ENCODE data around the gene ALDH1L1.

ALDH1L1 gene

DNA sequence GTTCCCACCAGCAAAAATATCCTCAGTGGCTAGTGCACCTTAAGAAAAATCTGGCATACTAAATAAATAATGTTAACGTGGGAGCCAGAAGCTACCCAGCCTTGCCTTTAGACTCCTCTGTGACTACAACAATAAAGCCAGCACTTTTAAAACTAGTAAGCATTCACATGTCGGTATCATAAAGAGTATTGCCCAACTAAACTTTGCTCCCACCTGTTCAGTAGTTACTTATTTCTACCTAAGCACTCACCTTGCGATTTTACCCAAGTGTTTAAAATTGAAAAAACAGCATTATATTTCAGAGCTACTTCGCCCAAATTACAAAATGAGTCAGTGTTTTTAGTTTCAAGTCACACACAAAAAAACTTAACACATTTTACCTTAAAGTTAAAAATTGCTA lies 12.8 kb downstream of the ALDH1L1 start:
- no peaks in the 10 kb centered on the region for H3K36me3 Mint-ChIP-seq (ENCODE audit: low read depth)
- H3K4me1 Mint-ChIP-seq (ENCODE audit: low read depth) = peaks cover 3% of the 10 kb centered on the region
- no peak overlapping the region for H3K4me3 Mint-ChIP-seq
- no peak overlapping the region for H3K27ac Mint-ChIP-seq
- no peaks in the 10 kb centered on the region for H3K9me3 Mint-ChIP-seq
- H3K27me3 Mint-ChIP-seq = peaks cover 56% of the 10 kb centered on the region

DNA sequence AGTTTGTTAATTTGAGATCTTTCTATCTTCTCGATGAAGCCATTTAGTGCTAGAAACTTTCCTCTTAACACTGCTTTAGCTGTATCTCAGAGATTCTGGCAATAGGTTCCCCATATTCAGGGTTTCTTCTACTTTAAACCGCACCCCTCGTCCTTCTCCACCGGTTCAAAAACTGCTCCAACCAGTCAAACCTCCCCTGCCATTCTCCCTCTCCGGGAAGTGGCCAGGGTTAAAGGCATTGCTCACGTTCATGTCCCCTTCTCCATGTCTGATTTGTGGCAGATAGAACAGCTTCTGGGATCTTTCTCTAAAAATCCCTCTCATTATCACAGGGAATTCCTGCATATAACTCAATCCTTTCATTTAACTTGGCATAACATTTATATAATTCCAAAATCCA lies 14.4 kb downstream of the ALDH1L1 start:
- Mint-ChIP-seq H3K27me3 (peaks cover 45% of the 10 kb centered on the region), H3K4me3 (no peak overlapping the region), H3K4me1 (ENCODE audit: low read depth) (peaks cover 3% of the 10 kb centered on the region), H3K9me3 (no peaks in the 10 kb centered on the region), H3K27ac (no peak overlapping the region), H3K36me3 (ENCODE audit: low read depth) (no peaks in the 10 kb centered on the region)

DNA sequence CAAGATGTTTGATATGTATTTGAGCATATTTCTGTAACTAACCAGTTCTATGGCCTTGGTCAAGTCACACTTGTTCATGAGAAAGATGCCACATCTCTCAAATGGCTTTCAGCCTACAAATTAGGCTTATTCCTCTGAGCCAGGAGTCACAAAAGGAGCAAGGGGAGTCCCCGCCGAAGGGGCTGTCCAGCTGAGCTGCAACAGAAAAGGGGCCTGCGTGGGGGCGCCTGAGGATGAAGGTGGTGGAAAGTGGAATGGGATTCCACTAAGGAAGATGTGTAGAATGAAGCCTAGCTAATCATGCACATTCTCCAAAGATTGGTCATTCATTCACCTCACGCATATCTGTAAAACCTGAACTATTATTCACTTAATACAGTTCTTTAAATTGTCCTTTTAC lies 19.1 kb downstream of the ALDH1L1 start:
- peaks cover 25% of the 10 kb centered on the region for H3K27me3 Mint-ChIP-seq
- H3K4me3 Mint-ChIP-seq = no peak overlapping the region
- H3K4me1 Mint-ChIP-seq (ENCODE audit: low read depth) = peaks cover 3% of the 10 kb centered on the region
- H3K9me3 Mint-ChIP-seq = no peaks in the 10 kb centered on the region
- H3K36me3 Mint-ChIP-seq (ENCODE audit: low read depth) = no peaks in the 10 kb centered on the region
- H3K27ac Mint-ChIP-seq = no peak overlapping the region

DNA sequence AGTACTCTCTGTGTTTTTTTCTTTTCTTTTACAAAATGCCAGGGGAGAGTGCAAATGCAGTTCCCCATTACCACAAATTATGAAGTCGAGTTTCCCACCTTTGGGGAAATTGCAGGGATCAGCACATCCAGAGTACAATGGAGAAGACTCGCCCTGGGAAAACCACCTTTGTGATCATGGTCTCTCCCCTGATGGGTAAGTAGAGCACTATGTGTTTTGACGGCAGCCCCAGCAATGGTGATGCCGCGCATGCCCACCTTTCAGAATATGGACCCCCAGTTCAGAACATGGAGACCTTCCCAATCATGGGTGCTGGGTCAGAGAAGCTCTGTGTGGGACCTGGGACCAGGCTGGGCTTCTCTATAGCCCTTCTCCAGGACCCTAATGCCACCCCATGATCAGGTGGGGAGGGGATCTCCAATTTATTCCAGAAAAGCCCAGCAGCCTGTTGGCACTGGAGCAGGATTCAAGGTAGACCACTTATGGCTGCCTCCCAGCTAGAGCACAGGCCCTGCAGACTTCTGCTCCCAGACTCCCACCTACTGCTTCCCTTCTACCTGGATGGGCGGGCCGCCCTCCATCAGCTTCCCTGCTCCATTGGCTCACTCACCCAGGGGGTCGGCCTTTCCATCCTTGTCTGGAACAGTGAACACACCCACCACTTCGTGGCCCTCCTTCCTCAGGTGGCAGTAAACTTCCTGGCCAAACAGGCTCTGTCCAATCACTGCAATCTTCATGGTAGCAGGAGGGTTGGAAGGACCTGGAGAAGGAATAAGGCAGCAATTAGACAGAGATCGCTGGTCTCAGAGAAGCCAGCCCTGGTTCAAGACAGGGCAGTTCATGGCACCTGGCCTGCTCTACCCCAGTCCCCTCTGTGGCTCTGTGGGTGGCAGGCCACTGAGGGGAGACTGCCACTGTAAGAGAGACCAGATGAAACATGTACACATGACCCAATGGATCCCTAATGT lies 19.9 kb downstream of the ALDH1L1 start:
- Mint-ChIP-seq H3K4me3 (no peak overlapping the region), H3K27ac (no peak overlapping the region), H3K9me3 (no peaks in the 10 kb centered on the region), H3K4me1 (ENCODE audit: low read depth) (peaks cover 3% of the 10 kb centered on the region), H3K36me3 (ENCODE audit: low read depth) (no peaks in the 10 kb centered on the region), H3K27me3 (peaks cover 18% of the 10 kb centered on the region)

GRCh38 chr3:126159476-126159875 lies 20.9 kb downstream of the ALDH1L1 start:
- H3K4me3 Mint-ChIP-seq = no peak overlapping the region
- no peak overlapping the region for H3K27ac Mint-ChIP-seq
- peaks cover 8% of the 10 kb centered on the region for H3K27me3 Mint-ChIP-seq
- peaks cover 3% of the 10 kb centered on the region for H3K4me1 Mint-ChIP-seq (ENCODE audit: low read depth)
- H3K36me3 Mint-ChIP-seq (ENCODE audit: low read depth) = no peaks in the 10 kb centered on the region
- H3K9me3 Mint-ChIP-seq = no peaks in the 10 kb centered on the region

- no peak overlapping the region for H3K27ac Mint-ChIP-seq
- peaks cover 3% of the 10 kb centered on the region for H3K4me1 Mint-ChIP-seq (ENCODE audit: low read depth)
- H3K36me3 Mint-ChIP-seq (ENCODE audit: low read depth) = no peaks in the 10 kb centered on the region
- H3K4me3 Mint-ChIP-seq = no peak overlapping the region
- H3K27me3 Mint-ChIP-seq = peaks cover 3% of the 10 kb centered on the region
- H3K9me3 Mint-ChIP-seq = no peaks in the 10 kb centered on the region
These were observed 21.4 kb downstream of the ALDH1L1 start for GRCh38 chr3:126158912-126159454.

- no peaks in the 10 kb centered on the region for H3K9me3 Mint-ChIP-seq
- H3K4me3 Mint-ChIP-seq = no peak overlapping the region
- H3K4me1 Mint-ChIP-seq (ENCODE audit: low read depth) = peaks cover 2% of the 10 kb centered on the region
- H3K27ac Mint-ChIP-seq = no peak overlapping the region
- no peaks in the 10 kb centered on the region for H3K27me3 Mint-ChIP-seq
- H3K36me3 Mint-ChIP-seq (ENCODE audit: low read depth) = no peaks in the 10 kb centered on the region
These were observed 22.1 kb downstream of the ALDH1L1 start for GRCh38 chr3:126158016-126158911.

DNA sequence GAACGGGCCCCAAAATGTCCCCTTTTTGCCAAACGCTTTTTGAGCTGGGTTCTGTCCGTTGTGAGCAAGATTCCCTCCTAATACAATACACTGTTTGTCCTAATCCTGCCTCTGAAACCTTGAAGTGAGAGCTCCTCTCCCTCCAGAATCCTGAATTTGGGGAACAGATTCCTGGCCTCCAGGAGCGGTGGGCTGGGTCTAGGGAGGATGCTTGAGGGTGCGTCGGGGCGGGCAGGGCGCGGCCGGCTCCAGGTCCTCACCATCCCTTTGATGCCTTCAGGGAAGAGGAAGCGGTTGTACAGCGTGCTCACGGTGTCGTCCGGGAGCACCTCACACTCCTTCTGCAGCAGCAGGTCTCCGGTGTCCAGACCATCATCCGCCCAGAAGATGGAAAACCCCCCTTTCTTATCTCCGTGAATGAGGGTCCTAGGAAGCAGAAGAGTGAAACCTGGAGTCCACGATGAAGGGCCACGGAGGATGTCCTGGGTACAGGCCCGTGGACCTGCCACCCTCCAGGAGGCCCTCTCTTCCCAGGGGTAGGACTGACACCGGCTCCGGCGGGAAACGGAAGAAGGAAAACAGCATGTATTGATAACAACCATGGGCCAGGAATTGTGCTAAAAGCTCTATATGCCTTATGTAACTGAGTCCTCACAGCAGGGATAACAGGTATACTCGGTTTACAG lies 23.2 kb downstream of the ALDH1L1 start:
- Mint-ChIP-seq H3K27ac (no peak overlapping the region), H3K27me3 (no peaks in the 10 kb centered on the region), H3K36me3 (ENCODE audit: low read depth) (no peaks in the 10 kb centered on the region), H3K4me3 (no peak overlapping the region), H3K4me1 (ENCODE audit: low read depth) (no peaks in the 10 kb centered on the region), H3K9me3 (no peaks in the 10 kb centered on the region)

DNA sequence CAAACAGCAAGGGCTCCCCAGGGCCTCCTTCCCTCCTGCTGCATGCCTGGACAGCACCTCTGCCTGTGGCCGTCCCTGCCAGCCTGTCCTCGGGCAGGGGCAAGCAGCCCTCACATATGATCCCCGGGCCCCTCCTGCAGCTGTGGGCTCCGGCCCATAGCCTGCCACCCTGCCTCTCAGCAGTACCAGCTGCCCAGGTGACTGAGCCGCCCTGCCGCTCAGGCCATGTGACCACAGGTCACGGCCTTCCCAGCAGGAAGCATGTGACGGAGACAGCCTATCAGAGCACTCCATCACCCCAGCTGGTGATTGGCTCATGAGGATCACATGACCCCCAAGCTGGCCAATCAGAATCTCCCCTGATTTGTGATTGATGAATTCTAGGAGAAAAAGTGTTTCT lies 23.9 kb downstream of the ALDH1L1 start:
- H3K27ac Mint-ChIP-seq = no peak overlapping the region
- no peaks in the 10 kb centered on the region for H3K9me3 Mint-ChIP-seq
- no peaks in the 10 kb centered on the region for H3K27me3 Mint-ChIP-seq
- H3K4me3 Mint-ChIP-seq = no peak overlapping the region
- H3K4me1 Mint-ChIP-seq (ENCODE audit: low read depth) = no peaks in the 10 kb centered on the region
- no peaks in the 10 kb centered on the region for H3K36me3 Mint-ChIP-seq (ENCODE audit: low read depth)

DNA sequence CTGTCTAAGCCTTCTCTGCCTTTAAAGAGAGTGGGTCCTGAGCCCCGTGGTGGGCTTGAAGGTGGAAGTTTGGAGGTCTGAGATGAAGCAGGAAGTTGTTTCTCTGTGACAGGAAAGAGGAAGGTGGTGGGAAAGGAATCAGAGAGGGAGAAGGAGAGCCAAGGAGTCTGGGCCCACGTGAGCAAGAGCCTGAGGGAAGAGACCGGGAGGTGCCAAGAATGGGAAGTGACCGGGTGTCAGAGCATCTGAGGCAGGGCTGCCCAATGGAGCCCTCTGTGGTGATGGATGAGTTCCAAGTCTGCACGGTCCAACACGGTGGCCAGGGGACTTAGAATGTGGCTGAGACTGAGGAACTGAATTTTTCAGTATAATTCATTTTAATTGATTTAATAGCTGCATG lies 24.6 kb downstream of the ALDH1L1 start:
- Mint-ChIP-seq H3K36me3 (ENCODE audit: low read depth) (no peaks in the 10 kb centered on the region), H3K4me1 (ENCODE audit: low read depth) (no peaks in the 10 kb centered on the region), H3K27me3 (no peaks in the 10 kb centered on the region), H3K27ac (no peak overlapping the region), H3K4me3 (no peak overlapping the region), H3K9me3 (no peaks in the 10 kb centered on the region)

DNA sequence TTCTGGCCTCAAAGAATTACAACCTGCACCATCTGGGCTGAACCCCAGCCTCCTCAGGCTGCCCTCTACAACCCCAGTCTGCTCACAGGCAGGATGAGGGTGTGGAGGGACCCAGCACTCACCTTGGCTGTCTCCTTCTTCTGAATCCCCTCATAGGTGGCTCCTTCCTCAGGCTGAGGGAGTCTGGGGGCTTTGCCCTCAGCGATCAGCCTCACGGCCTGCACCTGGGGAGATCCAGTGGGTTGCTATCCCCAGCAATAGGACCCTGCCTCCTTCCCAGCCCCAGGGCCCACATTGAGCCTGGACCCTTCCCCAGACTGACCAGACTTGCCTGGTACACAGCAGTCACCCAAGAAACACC lies 25.1 kb downstream of the ALDH1L1 start:
- Mint-ChIP-seq H3K27me3 (no peaks in the 10 kb centered on the region), H3K9me3 (no peaks in the 10 kb centered on the region), H3K4me1 (ENCODE audit: low read depth) (no peaks in the 10 kb centered on the region), H3K4me3 (no peak overlapping the region), H3K27ac (no peak overlapping the region), H3K36me3 (ENCODE audit: low read depth) (no peaks in the 10 kb centered on the region)

DNA sequence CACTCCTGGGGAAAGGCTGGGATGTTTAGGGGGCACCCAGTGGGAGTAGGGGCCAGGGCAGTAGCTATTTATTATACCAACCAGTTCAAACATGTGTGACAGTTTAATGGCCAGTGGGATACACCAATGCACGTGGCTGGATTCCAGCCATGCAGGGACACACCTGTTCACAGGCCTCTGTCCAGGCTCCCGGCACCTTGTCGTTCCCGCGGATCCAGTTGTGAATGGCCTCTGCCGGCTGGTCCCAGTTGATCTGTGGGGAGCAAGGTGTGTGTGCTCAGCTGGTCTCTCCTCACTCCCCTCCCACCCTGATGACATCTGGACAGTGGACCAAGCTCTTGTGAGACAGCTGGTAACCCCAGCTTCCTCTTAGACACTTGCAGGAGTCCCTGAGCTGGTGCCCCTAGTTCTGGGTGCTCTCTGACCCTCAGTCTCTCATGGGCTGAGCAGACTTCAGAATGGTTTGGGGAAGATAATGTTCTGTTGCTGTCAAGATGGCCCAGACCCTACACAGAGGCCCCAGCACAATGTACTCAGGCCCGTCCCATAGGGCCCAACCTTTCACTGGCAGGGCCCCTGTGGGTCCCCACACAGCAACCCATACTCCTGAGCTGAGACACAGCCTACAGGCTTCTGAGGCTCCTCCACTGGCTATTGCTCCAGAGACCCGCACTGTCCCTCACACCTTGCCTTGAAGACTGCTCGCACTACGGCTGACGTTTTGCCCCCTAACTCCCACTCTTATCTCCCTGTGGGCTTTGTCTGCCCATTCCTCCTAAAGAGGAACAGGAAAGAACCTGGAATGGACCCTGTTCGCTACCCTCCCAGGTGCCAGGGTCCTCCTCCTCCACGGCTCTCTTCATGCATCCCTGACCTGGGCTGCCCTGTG lies 25.8 kb downstream of the ALDH1L1 start:
- Mint-ChIP-seq H3K4me3 (no peak overlapping the region), H3K27ac (no peak overlapping the region), H3K27me3 (no peaks in the 10 kb centered on the region), H3K36me3 (ENCODE audit: low read depth) (no peaks in the 10 kb centered on the region), H3K4me1 (ENCODE audit: low read depth) (no peaks in the 10 kb centered on the region), H3K9me3 (no peaks in the 10 kb centered on the region)

- Mint-ChIP-seq H3K27me3 (no peaks in the 10 kb centered on the region), H3K36me3 (ENCODE audit: low read depth) (no peaks in the 10 kb centered on the region), H3K9me3 (no peaks in the 10 kb centered on the region), H3K4me1 (ENCODE audit: low read depth) (no peaks in the 10 kb centered on the region), H3K27ac (no peak overlapping the region), H3K4me3 (no peak overlapping the region)
These were observed 26.6 kb downstream of the ALDH1L1 start for GRCh38 chr3:126153695-126154360.

Data from stimulated activated naive CD8-positive, alpha-beta T cell treated with anti-CD3 and anti-CD28 coated beads, Interleukin-15, Interleukin-2, amounts not matched to agents 100 ng/mL and 50 ng/mL, for 24 hours (primary cell).